Inflammatory macrophage (primary cell): ENCODE data around the gene ARHGAP15.
A peak's percentile ranks its signal among the peaks of the same experiment; 100 is the strongest.
"Not testable (repeated sequence)": the region's sequence is repeated elsewhere in the genome, so short reads cannot be mapped to it uniquely, and the experiment has no call there.

Experiments
- DNase-seq, 2 donors: peaks; one replicate each; pipeline ENCODE4 v3.0.0-alpha.2; 2020 to 2022

The ARHGAP15 gene

DNA sequence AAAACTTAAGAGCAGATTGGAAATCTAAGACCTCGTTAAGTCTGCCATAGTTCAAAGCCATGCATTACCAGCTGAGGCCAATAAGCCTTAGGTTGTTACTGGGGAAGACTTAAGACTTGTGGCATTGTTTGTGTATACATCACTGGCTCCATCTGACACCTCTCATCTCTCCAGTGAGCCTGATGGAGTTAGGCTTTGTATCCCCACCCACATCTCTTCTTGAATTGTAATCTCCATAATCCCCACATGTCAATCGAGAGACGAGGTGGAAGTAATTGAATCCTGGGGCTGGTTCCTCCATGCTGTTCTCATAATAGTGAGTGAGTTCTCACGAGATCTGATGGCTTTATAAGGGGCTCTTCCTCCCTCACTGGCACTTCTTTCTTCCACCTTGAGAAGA lies 404.6 kb downstream of the ARHGAP15 start:
- no peak for DNase-seq

DNA sequence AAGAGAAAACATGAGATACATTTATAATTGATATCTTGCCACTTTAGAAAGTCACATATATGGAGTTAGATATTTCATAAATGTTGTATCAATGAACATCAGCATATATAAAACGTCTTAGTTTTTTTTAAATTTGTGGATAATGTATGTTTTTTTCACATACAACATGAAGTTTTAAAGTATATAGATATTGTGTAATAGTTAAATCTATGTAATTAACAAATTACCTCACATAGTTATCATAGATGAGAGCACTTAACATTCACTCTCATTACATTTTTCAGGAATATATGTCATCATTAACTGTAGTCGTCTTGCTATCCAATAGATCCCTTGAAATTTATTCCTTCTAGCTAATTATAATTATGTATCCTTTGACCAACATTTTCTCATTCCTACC lies 406.6 kb downstream of the ARHGAP15 start:
- DNase-seq = no peak

DNA sequence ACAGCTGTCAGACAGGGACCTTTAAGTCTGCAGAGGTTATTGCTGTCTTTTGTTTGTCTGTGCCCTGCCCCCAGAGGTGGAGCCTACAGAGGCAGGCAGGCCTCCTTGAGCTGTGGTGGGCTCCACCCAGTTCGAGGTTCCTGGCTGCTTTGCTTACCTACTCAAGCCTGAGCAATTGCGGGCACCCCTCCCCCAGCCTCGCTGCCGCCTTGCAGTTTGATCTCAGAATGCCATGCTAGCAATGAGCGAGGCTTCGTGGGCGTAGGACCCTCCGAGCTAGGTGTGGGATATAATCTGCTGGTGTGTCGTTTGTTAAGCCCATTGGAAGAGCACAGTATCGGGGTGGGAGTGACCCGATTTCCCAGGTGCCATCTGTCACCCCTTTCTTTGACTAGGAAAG lies 412.7 kb downstream of the ARHGAP15 start:
- not testable (repeated sequence) for DNase-seq

DNA sequence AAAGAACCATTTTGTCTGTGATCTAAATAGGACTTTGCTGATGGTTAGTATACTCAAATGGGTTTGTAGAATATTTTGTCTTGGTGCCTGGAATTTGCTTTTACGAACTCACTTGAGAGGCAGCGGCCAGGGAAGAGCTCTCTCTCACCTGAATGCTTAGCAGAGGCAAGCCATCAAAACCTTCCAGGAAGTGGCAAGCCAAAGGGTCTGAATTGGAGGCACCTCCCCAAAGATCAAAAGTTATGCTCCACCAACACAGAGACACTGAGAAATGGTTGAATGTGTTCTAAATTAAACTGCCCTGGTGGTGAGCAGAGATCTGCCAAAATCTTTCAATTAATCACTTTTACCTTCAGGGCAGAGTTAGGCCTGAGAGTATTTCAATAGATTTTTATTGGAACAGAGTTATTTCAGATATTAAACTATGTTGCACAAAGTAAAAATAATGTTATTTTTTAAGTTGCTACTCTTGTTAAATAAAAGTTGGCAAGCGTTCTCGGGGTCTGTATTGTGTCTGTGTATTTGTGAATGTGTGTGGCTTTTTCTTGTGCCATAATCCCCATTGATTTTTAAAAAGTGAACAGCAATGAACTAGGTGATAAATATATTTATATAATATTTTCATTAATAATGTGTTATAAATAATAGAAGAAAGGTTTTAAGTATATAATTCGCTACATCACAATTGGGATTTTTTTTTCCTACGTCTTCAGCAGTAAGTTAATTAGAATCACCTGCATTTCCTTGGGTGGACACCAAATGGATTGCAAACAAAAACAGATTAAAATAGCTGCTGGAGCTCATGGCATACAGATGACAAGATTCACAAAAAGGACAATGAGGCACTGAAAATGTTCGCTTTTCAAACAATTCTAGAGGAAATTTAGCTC lies 416.1 kb downstream of the ARHGAP15 start:
- no peak for DNase-seq

DNA sequence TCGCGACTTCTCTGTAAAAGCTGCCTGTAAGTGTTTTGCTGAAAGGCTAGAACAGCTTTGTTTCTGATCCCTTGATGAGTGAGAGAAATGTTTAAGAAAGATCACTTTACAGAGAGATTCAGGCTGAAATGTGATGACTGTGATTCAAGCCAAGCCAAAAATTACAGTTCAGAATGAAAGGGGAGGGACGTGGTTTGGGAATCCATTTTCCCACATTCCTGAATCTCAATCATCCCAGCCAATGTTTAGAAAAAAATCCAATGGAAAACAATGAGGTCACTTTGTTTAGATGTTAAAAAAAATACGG lies 416.7 kb downstream of the ARHGAP15 start:
- DNase-seq = no peak

DNA sequence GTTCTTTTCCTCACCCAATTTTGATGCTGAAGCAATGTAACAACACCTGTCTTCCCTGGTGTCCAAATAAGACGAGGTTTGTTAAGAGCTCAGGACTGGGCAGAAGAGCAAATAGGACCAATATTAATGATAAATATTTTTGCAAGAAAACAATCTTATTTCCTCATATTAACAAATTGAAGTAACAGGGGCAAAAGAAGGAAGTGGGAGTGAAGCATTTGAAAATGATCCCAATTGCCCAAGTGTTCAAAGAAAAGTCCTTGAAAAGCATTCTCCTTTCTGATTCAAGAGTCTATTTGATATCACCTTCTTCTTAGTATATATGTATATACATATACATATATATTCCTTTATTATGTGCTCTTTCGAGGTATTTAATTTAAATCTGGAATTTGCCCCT lies 418.8 kb downstream of the ARHGAP15 start:
- DNase-seq = peak; percentile 29 to 53

DNA sequence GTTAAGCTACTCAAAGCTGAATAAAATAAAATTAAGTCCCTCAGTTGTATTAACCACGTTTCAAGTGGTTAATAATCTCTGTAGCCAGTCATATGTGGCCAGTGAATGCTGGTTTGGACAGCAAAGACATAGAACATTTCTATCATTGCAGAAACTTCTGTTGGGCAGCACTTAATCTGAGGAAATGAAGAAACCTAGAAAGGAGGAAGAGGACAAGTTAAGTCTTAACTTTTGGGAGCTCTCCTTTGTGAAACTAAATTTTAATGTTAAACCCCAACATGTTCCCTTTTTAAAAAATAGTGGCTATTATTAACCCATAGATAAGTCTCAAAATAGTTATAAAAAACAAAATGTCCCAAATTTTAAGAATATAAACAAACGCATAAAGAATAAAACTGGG lies 421.3 kb downstream of the ARHGAP15 start:
- peak in 1 of 2 donors; percentile 53 for DNase-seq

DNA sequence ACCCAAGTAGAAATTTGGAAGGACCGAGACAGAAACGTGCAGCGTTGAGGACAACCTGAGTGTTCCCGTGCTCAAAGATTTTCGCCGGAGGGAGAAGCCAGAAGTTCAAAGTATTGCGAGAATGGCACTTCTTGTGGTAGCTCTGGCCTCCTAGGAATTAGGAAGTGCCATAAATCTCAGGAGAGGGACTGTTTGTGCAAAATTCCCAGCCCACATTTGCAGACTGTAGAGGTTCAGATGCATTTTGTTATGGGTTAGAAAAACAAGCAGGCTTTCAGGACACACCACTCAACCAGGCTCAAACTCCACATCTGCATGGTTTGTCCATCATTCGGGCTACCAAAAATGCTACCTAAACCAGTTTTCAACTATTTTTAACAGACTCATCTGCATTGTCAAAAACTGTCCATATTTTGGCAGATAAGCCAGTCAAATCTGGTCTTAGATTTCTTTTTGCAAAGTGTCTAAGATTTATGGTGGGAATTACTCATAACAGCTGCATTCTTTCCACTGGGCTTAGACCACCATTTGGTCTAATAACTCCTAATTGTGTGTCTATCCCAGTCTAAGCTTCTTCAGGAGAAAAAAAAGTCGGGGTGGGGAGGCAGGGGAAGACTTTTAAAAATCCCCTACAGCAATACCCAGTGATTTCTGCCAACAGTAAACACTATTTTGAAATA lies 422.9 kb downstream of the ARHGAP15 start:
- DNase-seq = no peak

DNA sequence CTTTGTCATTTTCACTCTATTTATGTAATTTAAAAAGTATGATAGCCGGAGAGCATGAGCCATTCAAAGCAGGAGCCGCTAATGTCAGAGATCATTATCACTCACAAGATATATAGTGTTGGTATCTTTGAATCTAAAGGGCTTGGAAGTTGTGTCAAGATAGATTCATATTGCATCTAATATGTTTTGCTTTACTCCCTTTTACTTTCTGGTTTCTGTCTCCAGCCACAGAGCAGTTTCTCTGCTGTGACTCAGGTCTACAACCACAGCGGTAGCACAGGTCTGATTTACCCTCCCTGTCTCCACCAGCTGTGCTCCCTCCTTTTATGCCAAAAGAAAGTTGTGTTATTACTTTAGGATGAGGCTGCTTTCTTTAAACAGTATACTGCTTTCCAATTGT lies 424.0 kb downstream of the ARHGAP15 start:
- DNase-seq = no peak

DNA sequence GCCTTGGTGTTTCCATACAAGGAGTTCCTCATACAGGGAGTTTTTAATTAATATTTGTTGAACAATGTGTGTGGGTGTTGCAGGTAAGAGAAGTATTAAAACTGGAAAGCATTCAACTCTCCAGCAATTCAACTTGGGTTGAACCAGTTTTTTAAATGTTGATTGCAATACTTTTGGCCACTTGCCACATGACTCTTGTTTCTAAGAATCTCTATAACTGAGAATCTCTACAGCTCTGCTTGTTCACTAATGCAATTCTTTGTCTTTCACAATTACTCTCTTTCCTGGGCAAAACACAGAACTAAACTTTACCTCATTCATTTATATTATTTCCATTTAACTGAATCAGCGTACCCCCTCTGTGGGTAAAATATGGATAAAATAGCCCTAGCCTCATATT lies 429.4 kb downstream of the ARHGAP15 start:
- DNase-seq = peak; percentile 17 to 91

DNA sequence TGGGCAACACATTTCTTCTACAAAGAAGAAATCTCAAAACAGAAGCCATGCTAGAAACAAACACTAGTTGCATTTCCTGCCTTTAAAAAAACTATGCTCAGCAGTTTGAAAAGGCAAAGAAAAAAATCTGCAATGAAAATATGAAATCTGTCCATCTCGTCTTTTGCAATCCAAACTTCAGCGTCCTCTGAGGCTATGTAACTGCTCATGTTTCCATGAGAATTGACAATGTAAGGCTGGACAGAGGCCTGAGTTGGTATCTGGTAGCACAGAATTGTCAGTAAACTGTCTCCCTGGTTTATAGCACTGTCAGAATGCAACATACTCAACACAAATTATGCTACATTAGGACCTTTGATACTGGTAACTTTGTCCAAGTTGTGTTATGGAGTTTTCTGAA lies 429.9 kb downstream of the ARHGAP15 start:
- peak in 1 of 2 donors; percentile 25 for DNase-seq

DNA sequence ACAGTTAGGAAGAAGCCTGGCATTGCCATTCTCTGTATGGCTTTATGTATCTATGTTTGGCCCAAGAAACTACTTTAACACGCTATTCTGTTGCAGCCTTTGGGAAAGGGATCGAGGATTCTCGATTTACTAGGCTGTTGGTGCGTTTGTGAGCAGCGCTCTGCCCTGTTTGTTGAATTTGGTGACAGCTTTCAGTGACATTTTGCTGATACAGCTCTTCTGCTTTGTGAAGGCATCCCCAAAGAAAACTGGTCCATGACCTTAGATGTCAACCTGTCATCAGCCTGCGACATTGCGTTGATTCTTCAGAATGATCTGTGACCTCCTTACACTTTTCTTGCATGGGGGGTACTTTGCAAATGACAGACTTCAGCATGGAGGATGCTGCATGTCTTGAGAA lies 431.5 kb downstream of the ARHGAP15 start:
- DNase-seq = no peak

DNA sequence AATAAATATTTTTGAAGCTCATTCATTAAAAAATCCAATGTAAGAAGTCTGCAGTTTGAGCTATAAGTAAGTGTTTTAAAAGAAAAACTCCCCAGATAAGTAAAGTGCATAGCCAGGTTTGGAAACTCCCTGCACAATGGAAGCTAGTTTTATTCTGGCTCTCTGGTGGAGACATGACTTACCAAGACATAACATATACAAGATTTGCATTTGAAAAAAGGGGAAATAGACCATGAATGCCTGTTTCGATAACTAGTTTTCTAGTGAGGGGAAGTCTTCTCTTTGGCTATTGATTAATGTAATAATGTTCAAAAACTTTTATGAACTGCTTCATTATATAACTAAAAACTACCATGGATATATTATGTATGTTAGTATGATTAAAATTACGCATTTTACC lies 435.2 kb downstream of the ARHGAP15 start:
- no peak for DNase-seq

DNA sequence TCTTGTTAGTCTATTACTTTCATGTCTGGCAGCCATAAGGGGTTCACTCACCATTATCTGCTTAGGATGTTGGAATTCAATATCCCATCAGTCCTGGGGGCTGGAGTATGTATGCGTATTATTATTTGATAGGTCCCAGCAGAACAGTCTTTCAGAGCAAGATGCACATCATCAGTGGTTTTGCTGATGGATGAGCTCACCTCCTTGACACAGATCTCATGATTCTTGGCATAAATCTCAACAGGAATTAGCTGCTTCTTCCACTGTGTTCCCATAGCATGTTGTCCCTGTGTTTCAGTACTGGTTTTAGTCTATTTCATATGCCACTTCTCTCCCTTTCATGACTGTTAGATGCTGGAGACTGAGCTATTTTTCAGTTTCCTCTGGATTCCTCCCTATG lies 442.5 kb downstream of the ARHGAP15 start:
- no peak for DNase-seq

DNA sequence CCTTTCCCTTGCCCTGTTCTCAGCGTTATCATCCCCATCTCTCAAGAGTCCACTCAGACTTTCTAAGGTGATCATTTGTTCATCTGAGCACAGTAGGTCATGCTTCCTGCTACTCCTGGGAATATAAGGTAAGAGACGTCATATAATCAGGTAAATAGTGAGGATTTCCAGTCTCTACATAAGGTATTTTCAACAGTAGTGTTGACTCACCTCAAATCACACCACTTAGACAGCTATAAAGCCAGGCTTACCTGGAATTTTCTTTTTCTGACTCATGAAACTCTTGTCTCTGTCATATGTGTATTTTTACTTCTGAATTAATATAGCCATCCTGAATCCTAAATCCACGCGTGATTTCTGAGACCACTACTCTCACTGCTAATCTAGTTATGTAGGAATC lies 443.2 kb downstream of the ARHGAP15 start:
- no peak for DNase-seq

DNA sequence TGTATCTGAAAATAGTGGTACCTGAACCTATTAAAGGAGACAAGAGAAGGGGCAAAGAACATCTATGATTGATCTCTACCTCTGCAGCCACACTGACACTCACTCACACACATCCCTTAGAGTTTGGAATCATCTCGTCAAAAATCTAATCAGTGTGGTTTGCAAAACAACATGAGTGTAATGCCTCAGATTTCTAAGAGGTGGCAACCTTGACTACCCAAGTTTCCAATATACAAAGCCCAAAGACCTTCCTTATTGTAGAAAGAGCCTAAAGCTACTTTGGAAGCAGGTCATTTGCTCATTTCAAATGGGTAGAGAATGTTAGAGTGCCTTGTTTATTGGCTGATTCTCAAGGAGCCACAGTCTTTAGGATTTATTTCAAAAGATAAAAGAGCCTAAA lies 444.9 kb downstream of the ARHGAP15 start:
- DNase-seq = no peak

DNA sequence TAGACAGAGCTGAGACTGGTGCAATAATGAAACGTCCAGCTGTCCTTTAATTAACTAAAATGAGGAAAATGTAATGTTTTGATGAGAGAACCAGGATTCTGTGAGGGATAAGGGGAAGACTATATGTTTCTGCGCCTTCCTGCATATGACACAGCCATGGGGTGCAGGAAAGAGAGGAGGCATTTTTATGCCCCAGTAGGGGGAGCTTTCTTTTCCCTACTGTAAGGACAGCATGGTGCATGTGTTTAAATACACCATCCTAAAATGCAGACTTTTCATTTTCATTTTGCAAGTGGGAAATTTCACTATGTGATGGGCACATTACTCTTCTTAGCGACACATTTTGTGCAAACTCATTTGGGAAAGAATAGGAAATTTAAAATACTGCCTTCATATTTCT lies 446.1 kb downstream of the ARHGAP15 start:
- DNase-seq = no peak

DNA sequence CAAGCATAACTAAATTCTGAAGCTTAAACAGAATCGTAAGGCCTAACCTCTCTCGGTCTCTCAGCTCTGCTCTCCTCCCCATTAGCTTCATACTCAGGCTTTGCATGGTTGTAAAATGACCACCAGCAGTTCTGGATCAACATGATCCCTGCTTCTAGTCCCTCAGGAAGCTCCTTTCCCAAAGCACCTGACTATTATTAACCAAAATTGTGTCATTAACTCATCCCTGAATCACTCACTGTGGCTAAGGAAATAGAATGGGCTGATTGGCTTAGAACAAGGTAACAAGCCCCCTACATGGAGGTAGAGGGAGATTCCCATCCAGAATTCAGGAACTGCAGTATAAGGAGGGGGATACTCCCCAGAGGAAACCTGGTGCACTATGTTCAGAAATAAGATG lies 448.3 kb downstream of the ARHGAP15 start:
- no peak for DNase-seq

DNA sequence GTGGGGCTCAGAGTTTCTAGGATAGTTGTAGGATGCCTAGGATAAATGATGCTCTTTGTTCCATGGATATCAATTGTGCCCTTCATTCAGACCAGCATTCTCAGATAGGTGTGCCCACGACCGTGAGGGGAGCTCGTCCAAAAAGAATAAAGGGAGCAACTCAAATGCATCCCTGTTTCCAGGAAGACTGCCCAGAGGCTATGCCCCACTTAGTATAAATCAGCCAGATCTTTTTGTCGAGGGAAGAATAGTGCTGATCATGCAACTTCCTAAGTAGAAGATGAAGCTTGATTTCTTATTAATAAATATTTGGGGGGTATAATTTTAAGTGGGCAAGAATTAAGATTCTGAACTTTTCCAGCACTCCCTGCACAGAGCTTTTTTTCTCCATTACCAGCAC lies 450.2 kb downstream of the ARHGAP15 start:
- no peak for DNase-seq

DNA sequence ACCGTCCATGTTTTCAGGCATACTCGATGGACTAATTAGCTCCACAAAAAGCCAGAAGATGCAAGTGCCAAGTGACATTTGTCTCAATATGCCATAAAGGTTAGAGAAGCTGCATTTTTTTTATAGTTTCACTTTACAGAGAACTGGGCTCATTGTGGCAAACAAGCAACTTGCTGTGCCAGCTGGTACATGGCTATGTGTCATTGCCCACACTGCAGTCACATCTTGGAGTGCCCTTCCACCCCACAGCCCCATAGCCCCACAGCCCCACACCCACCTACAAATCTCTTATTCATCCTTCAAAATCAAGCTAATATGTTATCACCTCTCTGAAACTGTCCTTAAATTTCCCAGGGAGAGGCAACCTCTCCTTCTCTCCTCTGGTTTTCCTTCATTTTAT lies 451.9 kb downstream of the ARHGAP15 start:
- DNase-seq = no peak

DNA sequence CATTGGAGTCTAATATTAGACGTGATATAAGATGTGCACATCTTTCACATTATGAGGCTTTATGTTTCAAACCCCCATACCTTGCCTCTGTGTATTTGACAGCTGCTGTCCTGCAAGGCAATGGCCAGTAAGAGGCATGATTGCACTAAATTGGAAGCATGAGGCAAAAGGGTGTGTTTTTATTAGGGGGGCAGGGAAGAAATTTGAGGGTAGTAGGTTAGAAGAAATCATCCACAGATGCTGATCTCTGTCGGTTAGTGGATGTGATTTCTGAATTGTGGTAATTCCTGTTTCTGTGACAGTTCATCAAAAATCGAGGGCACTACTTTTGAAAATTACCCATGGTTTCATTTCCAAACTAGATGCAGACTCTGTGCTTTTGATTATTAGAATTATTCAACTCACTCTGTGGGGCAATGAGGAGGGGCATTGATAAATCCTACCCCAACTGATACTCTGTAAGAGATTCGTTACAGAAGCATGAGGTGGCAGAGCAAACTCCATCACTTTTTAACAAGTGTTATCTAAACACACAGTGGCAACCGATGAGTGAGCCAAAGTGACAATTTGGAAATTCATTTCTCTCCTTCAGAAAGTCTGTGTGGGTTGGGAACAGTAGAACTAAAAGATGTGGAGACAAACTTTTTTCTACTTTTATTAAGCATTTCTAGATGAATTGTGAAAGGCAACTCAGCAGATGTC lies 453.0 kb downstream of the ARHGAP15 start:
- DNase-seq = no peak

DNA sequence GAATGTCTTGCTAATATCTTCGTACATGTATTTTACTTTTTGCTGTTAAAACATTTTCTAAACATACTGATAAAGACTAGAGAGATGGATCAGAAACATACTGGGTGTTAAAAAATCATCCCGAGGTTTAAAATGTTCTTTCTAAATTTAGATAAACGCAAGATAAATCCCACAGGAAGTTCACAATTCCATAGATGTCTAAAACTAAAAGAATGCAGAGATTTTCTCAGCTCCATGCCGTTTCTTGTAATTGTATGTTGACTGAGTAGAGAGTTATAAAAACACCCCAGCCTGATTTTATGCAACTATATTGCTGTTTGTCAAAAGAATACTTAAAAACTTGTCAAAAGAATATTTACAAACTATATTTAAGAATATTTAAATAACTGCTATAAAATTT lies 455.7 kb downstream of the ARHGAP15 start:
- DNase-seq = no peak

DNA sequence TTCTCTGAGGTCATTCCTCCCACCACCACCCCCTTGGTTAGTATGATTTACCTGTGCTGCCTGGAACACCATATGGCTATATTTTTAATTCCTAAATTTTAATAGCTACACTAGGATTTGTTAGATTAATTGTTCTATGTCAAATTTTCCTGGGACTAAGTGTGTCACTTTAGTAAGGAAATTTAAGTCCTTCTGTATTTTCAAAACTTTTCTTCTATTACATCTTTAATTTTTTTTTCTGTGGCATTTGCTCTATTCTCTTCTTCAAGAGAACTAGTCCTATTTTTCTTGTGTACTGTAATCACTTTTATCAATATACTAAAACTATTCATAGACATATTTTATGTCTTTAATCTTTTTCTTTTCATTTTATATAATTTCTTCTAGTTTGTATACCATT lies 456.9 kb downstream of the ARHGAP15 start:
- no peak for DNase-seq

DNA sequence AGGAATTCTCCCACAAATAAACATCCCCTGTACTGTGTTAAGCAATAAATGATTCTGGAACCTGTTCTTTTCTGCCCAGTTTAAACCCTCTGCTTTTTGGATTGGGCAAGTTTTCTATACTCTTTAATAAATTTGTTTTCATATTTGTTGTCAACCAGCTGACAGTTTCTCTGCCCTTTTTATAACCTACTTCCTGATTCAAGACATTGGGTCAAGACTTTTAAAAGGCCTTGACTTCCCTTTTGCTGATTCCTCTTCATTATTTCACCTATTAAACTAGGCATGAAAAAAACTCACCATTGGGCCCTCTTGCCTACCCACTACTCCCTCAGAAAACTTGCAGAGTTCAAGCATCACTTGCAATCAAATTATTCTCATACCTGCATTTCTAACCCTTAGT lies 459.5 kb downstream of the ARHGAP15 start:
- DNase-seq = peak; percentile 40 to 59
